HG02970 (cell line): ENCODE data around the gene NEK6.
"Not testable (repeated sequence)": the region's sequence is repeated elsewhere in the genome, so short reads cannot be mapped to it uniquely, and the experiment has no call there.

Source experiments
- ATAC-seq: cut with Tn5 transposase; IDR thresholded peaks from one replicate; pipeline ENCODE4 v1.9.1; 2021; ENCODE audit warnings: mild to moderate bottlenecking, moderate library complexity, moderate number of reproducible peaks; ENCODE audit not compliant: unreplicated experiment, low FRiP score

The NEK6 gene

DNA sequence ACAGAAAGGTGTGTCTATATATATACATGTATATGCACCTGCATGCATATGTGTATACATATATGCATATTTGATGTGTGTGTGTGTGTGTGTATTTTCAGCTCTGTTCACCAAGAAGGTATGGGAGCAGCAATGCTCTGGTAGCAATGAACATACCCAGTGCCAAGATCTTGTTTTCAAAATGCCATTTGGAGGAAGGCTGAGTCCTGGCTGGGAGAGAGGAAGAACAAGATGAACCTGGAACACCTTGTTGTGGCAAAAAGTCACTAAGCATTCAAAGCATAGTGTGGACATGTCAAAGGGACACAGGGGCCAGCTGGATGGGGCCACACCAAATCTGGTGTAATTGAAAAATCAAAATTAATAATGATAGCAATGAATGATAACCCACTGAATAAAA lies 31.8 kb upstream of the NEK6 start:
- no peak for ATAC-seq

DNA sequence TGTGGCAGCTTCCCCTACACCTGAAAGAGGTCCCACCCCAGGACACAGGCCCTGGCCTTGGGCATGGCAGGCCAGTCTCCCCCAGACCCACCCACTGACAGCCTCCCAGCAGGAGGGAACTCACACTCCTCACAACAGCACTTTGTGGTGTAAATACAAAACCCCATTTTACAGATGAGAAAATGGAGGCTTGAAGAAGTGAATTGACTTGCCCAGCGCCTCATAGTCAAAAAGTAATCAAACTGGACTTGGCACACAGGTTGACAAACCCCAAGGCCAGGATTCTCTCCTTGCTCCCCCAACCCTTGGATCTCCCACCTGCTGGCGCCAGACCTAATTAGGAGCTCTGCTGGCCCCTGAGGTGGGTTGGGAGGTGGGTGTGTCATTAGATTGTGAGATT lies 29.2 kb upstream of the NEK6 start:
- no peak for ATAC-seq

DNA sequence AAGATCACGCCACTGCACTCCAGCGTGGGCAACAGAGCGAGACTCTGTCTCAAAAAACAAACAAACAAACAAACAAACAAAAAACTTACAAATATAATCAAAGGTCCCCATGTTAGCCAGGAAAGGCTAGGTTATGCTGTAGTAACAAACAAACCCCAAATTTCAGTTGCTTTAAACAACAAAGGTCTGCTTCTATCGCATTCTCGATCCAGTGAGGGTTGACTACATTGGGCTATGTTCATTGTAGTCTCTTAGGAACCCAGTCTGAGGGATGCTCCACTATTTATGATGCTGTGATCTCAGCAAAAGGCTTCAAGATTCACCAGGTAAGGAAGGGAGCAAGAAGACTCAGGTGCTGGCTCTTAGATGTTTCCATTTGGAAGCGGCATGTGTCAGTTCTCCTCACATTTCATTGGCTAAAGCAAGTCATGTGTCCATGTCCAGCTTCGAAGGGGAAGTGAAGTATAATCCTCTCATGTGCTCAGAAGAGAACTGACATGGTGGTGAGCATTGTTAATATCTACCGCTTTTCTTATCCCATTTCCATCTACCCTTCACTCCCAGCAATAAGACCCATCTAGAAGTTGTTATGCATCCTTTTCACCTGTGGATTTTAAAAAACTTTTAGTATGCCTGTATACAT lies 26.5 kb upstream of the NEK6 start:
- ATAC-seq: no peak

DNA sequence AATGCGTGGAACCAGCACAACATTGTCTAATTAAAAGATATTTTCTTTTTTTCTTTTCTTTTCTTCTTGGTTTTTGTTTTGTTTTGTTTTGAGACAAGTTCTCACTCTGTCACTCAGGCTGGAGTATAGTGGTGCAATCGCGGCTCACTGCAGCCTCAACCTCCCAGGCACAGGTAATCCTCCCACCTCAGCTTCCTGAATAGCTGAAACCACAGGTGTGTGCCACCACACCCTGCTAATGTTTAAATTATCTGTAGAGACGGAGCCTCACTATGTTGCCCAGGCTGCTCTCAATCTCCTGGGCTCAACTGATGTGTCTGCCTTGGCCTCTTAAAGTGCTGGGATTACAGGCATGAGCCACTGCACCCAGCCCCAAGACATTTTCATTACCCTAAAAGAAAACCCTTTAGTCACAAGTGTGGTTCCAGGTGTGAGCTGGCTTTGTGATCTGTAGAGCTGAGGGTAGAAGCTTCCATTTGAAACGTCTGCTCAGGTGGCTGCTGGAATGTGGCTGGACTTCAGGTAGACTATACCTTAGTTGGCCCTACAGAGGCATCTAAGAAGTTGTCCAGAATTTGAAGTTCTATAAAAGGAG lies 19.1 kb upstream of the NEK6 start:
- ATAC-seq: no peak

DNA sequence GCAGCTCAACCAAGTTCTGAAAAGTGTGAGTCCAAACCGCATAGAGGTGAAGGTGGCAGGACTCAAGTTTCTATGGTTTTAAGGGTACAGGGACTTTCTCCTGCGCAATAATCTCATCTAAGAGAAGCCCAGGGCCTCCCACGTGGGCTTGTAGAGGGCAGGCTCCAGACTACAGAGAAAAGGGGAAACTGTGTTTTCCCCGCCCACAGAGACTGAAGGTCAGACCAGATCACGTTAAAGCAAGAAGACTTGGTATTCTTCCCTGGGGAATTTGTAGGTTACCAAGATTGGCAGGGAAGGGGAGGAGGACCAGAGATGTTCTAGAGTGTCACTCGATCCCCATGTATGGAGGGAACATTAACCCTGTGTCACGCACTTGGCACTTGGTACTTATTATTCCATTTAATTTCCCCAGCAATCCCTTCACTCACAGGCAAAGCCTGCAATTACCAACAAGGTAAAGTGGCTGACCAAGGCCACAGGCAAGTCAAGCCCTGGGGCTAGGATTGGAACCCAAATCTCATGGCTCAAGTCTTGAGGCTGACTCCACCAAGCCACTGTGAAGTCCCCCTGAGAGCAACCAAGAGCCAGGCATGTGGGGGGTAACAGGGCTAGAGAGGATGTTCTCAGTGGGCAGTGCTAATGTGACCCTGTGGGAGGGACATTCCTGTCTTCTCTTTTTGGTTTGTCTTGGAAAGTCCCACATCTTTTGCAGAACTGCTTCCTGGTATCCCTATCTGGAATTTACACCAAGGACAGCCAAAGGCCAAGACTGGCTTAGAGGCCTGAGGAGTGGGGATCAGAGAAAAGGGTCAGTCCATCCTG lies 18.3 kb upstream of the NEK6 start:
- ATAC-seq: peak; percentile 61

DNA sequence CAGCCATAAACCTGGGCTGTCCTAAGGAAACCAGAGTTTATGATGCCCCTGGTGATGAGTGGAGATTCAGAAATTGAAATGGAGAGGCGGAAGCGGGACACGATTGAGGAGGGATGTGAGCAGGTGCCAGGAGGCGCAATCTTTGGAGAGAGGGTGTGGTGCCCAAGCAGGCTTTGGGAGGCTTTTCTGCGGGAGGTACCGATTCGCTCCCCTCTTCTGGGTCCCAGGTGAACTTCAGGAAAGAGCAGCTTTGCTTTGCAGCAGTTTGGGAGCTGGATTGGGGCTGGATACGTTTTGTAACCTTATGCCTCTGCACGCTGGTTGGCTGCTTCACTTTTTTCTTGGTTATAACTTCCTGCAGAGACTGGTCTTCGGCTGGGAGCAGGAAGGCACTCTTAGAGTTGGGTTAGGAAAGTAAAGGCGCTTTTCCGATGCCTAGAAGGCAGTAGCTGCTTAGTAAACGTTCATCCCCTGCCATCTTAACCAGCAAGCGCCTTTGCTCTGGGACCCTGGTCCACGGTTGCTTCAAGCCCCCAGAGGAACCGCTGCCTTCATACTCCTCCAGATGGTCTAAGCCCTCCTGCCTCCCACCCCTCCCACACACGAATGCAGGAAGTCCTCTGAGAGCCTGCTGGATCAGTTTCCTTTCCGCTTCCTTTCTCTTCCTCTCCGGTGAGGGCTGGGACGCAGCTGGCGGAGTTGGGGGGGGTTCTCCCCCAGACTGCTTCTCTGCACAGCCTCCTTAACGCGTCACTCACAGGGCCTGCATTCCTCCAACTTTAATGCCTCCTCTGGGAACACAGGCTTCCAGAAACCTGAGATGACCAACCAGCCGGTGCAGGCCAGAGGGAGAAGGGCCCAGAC lies 15.2 kb upstream of the NEK6 start:
- no peak for ATAC-seq

DNA sequence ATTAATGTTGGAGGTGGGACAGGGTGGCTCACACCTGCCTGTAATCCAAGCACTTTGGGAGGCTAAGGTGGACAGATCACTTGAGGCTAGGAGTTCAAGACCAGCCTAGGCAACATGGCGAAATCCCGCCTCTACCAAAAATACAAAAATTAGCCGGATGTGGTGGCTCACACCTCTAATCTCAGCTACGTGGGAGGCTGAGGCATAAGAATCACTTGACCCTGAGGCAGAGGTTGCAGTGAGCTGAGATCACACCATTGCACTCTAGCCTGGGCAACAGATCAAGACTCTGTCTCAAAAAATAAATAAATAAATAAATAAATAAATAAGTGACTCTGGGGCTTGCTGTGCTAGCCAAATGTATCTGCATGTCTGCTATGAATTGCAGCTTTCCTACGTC lies 10.4 kb upstream of the NEK6 start:
- not testable (repeated sequence) for ATAC-seq

DNA sequence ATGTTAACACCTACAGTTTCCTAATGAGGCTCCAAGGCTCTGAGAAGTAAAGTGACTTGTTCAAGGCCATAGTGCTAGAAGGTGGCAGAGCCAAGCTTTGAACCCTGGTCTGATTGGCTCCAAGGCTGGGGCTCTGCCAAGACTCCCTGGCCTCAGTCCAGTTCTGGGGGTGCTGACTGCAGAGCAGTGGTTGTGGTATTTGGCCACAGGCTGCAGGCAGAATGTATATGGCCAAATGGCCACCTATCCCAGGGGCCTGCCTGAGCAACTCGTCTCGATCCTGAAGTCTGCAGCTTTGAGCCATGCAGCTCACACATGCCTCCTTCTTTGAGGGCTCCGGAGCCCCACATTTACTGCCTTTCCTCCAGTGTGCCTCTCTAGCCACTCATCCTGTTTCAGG lies 9.7 kb upstream of the NEK6 start:
- no peak for ATAC-seq

DNA sequence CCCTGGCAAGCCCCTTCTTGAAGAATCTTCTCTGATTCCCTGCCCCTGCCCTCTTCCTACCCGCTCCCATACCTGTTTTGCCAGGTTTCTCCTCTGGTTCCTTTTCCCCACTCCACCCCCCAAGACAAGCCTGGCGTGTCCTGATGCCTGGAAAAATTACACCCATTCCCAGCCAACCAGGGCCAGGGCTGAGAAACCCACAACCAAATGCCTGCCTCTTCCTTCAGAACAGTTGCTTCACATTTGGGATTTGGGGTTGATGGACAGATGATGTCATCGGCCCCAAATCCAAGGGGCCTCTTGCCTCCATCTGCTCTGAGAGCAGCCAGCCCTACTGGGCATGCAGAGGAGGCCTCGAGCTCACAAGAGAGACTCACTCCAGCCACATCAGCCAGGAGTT lies 8.8 kb upstream of the NEK6 start:
- no peak for ATAC-seq

DNA sequence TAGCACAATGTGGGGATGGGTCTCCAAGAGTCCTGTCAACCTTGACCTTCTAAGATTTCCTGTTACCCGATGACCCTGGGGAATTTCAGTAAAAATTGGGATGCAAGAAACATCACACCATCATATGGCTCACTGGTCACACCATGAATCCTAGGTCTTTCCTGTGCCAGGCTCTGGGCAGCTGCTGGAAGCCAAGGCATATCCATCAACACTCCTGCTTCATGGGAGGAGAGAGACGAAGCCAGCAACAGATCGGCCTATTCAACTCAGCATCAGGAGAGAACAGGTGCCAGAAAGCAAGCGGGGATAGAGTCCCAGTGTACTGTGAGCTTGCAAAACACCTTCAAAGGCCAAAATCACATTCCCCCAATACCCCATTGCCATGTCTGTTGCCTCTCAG lies 6.5 kb upstream of the NEK6 start:
- no peak for ATAC-seq

DNA sequence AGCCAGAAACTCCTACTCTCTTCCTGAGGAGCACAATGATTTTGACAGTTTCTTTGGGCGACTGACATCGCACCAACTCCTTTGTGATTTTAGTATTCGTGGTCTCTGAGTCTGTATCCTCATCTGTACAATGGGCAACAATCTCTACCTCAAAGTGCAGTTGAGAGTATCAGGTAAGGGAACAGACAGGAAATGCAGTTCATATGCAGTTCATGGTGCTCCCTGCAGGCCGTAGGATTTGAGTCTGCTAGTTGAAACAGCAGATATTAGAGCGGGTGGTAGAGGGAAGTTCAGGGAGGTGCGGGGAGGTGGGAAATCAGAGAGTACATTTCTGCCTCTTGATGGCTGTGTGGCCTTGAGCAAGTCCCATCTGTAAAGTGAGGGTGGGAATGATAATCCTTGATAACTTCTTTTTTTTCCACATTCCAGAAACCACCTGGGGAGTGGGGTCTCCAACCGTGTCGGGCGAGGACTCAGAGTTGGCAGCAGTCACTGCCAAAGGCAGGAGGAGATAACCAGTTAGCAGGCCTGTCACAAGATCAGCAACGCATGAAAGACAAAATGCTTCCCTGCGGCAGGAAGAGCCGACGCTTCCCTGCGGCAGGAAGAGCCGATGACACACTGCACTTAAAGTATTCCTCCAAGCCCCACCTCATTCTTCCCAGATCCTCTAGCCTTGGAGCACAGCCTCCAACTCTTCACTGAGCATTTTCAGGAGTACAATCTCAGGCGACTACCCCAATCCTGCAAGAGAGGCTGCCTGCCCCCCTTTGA lies 6.0 kb upstream of the NEK6 start:
- ATAC-seq: no peak

DNA sequence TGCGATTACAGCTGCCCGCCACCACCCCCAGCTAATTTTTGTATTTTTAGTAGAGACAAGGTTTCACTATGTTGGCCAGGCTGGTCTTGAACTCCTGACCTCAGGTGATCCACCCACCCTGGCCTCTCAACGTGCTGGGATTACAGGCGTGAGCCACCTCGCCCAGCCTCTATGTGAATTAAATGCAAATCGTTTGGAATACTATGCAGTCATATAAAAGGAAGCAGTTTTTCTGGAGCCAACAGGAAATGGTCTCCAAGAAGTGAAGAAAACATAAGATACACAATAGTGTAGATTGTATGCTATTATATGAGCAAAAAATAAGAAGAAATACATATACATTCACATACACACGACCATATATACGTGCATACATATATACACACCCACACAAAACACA lies 4.9 kb upstream of the NEK6 start:
- not testable (repeated sequence) for ATAC-seq

DNA sequence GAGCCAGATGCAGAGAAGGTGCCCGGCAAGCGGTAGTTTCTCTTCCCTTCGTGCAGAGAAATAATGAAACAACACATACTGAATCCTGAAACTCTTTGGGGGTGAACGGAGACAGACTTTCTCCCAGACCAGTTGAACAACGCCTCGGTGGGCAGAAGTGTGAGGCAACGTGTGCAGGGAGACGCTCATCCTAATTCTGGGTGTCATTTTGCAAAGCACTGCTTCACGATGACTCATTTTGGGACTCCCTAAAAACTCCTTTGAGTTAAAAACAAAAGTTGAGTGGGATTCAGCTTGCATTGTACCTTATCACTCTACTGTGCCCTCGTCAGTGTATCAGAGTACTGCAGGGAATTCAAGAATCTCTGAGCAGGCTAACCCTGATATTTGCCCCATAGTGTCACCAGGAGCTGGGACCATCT lies 3.5 kb upstream of the NEK6 start:
- peak; percentile 46 for ATAC-seq

DNA sequence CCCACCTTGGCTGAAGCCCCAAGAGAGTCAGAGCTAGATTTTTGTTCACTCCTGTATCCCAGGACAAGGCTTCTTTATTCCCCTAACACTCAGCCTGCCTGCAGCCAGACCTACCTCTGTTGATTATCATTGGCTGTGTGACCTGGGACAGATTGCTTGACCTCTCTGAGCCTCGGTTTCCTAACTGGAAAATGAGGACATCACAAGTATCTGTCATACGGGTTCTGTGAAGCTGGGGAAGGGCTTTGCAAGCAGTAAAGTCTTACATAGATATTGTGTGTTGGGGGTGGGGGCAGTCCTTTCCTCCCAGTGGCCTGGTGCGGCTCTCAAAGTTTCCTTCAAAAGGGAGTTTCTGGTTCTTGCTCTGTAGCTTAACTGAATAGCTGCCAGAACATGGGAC lies 2.5 kb upstream of the NEK6 start:
- no peak for ATAC-seq

DNA sequence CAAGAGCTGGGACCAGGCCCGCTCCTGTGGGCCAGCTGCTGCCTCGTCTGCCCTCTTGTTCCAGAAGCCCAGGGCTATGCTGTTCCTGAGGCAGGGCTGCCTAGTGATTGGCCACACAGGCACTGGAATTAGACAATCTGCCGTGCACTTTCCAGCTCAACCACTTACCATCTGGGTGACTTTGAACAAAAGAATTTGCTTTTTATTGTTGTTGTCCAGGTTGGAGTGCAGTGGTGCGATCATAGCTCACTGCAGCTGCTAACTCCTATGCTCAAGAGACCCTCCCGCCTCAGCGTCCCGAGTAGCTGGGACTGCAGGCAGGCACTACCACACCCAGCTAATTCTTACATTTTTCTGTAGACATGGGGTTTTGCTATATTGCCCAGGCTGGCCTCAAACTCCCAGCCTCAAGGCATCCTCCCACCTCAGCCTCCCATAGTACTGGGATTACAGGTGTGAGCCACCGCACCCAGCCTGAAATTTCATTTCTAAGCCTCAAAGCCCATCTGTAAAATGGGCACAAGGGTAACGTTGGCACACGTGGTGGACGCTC lies 1.2 kb upstream of the NEK6 start:
- no peak for ATAC-seq

DNA sequence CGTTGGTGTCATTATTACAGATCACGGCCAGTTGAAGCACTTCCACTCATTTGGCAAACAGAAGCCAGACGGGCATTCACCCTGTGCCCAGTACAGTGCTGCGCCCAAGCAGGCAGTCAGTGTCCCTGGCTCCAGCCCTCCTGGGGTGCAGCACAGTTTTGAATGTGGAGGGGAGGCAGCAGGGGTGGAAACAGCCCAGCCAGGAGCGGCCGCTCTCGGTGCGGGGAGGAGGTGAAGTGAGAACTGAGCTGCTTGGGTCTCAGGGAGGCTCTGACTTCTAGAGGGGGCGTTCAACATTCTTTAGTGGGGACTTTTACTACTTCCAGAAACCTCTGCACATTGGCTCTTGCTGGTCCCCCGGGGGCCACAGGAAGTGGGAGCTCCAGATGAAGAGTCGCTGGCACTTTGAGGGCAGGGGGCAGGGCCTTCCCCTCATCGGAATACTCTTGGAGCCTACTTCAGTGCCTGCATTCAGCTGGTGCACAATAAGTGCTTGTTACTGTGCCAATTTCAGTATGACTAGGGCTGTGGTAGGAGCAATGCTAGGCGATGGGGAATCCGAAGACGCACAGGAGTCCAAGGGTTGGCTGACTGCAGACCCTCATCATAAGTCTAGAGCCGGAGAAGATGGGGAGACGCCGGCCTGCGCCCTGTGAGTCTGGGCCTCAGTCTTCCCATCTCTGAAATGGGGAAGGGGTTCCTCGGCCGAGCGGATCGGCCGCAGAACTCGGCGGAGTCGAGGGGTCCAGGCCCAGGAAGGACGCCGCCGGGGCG lies 492 bp upstream of the NEK6 start:
- ATAC-seq: no peak

DNA sequence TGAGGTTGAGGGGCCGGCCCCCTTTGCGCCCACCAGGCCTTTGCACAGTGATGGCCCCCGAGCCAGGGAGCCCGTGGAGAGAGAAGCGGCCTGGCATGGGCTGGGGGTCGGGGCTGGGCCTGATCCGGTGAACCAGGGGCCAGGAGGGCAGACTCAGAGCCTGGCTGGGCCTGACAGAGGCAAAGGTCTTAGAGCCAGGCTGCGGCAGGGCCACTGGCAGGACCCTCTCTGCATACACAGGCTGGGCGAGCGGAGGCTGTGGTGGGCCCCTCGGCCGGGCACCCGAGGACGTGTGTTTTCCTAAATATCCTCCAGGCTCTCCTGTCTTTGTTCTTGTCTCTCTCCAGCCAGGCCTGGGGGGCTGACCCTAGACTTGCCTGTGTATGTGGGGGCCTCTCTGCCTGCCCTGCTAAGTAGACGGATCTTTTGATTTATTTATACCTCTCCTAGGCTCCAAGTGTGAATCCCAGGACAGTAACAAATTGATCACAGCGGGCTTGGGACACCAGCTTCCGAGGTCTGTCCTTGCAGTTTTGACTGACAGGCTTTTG lies 933 bp downstream of the NEK6 start:
- no peak for ATAC-seq

DNA sequence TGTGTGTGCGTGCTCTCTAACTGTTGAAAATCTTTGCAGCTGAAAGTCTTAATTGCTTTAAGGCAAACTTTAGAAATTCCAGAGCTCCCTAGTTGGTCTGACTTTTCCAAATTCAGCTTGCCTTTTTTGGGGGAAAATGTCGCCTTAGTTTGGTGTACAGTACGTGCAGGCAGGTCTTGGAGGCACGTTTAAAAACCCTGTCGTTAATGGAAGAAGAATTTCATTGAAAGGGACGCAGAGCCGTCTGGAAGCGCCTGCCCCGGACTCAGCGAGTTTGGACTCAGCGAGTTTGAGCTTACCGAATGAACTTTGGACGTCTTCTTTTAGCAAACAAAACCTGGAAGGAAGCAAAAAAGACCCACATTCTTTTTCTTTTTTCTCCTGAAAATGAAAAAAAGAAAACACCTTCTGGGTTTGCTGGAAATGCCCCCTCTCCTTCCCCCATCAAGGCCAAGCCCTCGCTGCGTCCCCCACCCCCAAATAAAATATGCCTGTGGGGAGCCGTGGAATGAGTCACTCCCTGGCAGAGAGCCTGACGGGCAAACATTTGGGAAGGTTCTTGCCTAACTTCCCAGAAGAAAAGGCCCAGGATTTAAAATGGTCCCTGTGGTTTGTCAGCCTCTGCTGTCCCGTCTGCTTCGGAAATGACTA lies 1.5 kb downstream of the NEK6 start:
- no peak for ATAC-seq
